ENCODE measurements around the gene FBXO33. TPM values are rescaled to one million over a fixed set of nuclear protein-coding genes. Genes with fewer than 3 reads are reported as not detected.
A peak's percentile ranks its signal among the peaks of the same experiment; 100 is the strongest.

Gene FBXO33
- total RNA-seq, 1 donor from 2014 or later = 12.0 TPM

DNA sequence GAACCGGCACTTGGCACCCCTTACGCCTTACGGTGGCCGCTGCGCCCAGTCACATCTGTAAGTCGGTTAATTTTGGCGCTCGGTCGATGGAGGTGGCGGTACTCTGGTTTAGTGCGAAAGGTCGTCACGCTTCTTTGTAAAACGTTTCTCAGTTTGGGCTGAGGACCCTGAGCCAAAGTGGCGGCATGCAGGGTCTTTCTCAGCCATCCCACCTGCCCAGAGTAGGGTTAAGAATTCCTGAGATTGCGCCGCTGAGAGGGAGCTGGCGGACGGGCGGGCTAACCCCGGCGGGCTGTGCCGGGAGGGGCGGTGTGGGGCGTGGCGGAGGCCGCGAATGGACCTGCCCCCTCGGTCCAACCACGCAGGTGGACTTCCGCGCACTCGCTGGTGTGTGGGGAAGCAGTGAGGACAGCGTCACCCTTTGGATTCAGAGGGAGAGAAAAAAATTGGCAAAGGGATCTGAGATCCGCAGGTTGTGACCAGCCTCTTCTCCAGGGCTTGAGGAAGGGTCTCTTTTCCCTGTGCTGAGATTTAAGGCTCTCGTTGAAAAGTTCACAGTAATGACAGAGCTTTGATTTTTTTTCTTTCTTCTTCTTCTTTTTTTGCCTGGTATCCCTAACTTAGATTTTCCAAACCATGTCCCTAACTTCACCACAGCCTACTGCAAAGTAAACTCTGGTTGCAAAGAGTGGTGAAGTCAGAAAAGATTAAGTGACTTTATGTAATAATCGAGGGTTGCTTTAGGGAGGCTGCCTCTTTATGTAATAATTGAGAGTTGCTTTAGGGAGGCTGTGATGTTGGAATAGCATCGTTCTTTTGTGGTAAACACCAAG lies 602 bp upstream of the FBXO33 start:
- DNase-seq (ENCODE audit: low spot score) (peak; percentile 93), ATAC-seq (peak; percentile 92)
- intact Hi-C loops (cut with DNase I) = no loop called here

GRCh38 chr14:39431416-39432178 lies 636 bp downstream of the FBXO33 start:
- ATAC-seq = no peak
- DNase-seq (ENCODE audit: low spot score) = peak; percentile 73
- intact Hi-C loops (cut with DNase I) = no loop called here

DNA sequence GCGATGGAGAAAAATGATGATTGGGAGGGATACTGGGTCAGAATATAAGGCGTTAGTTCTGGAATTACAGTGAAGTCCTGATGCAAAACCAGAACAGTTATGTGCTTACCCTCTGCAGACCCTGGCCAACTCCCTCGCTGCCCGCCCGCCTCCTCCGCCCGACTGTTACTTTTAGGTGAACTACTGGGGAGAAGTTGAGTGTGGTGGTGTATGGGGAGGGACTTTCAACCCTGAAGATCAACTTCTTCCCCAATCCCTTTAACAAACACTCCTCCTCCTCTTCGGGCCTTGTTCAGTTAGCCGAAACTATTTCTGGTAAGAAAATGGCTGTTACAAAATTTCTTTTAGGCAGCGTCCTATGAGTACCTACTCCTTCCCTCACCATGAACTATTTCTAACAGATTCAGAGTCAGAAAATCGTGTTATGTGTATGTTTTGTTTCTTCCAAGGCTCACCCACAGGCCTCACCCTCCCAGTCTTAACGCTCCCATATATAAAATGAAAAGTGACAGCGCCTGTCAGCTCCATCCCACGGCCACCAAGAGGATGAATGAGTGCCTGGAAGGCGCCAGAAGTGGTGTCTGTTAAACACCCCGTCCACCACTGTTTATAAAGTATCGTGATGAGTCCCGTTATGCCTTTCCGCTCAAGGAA lies 1.3 kb downstream of the FBXO33 start:
- intact Hi-C loops (cut with DNase I) = no loop called here
- no peak for ATAC-seq
- no peak for DNase-seq (ENCODE audit: low spot score)

DNA sequence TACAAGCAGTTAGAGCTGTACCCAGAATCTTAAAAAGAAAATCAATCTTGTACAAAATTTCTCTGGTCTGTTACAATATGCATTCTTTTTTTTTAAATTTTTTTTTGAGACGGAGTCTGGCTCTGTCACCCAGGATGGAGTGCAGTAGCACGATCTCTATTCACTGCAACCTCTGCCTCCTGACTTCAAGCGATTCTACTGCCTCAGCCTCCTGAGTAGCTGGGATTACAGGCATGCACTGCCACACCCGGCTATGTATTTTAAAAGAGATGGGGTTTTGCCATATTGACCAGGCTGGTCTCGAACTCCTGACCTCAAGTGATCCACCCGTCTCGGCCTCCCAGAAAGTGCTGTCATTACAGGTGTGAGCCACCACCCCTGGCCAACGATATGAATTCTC lies 4.1 kb downstream of the FBXO33 start:
- ATAC-seq (no peak), DNase-seq (ENCODE audit: low spot score) (no peak)
- intact Hi-C loops (cut with DNase I) = no loop called here

GRCh38 chr14:39426605-39427004 lies 5.6 kb downstream of the FBXO33 start:
- intact Hi-C loops (cut with DNase I) = no loop called here
- peak; percentile 44 for ATAC-seq
- DNase-seq (ENCODE audit: low spot score) = no peak

- DNase-seq (ENCODE audit: low spot score) (no peak), ATAC-seq (no peak)
- intact Hi-C loops (cut with DNase I) = no loop called here
Measured at GRCh38 chr14:39425947-39426346, 6.3 kb downstream of the FBXO33 start.

DNA sequence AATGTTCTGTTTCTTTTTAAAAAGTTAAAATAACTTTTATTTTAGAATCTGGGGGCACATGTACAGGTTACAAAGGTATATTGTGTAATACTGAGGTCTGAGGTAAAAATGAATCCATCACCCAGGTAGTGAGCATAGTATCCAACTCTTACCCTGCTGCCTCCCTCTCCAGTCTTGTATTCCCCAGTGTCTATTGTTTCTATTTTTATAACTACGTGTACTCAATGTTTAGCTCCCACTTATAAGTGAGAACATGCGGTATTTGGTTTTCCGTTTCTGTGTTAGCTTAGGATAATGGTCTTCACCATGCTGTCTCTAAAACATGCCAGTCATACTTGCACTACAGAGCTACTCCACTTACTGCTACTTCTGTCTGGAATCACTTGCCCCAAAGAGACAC lies 8.4 kb downstream of the FBXO33 start:
- intact Hi-C loops (cut with DNase I) = no loop called here
- ATAC-seq (no peak), DNase-seq (ENCODE audit: low spot score) (no peak)

DNA sequence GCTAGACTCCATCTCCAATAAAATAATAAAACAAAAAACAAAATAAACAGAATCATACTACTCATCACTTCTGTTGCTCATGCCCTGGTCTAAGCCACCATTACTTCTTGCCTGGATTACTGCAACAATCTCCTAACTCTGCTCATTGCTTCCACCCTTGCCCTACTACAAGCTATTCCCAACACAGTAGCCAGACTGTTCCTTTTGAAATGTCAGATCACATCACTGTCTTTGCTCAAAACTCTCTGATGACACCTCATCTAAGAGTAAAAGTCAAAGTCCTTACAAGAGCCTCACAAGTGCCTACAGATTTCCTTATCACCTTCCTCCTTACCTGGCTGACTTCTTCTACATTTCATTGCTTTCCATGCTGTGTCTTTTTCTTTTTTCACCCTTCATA lies 10.0 kb downstream of the FBXO33 start:
- DNase-seq (ENCODE audit: low spot score) = no peak
- intact Hi-C loops (cut with DNase I) = no loop called here
- ATAC-seq = no peak

DNA sequence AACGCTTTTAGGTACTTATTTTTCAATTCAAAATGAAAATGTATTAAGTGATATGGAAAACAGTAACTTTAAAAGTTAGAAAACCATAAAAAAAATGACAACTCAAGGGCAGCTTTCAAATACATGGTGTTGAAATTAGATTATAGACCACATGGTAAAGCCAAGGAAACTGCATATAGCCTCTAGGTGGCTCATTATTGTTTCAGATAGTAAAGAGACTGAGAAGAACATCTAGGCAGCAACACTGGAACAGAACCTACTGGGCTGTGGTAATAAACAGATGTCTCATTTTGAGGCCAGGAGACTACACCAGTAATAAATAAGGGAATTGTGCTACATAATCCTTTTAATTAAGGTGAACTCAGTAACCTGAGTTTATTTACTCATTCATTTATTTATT lies 13.0 kb downstream of the FBXO33 start:
- intact Hi-C loops (cut with DNase I) = no loop called here
- DNase-seq (ENCODE audit: low spot score) (no peak), ATAC-seq (no peak)

GRCh38 chr14:39417014-39417413 lies 15.2 kb downstream of the FBXO33 start:
- intact Hi-C loops (cut with DNase I) = no loop called here
- no peak for ATAC-seq
- no peak for DNase-seq (ENCODE audit: low spot score)

GRCh38 chr14:39416072-39416471 lies 16.2 kb downstream of the FBXO33 start:
- no peak for DNase-seq (ENCODE audit: low spot score)
- intact Hi-C loops (cut with DNase I) = no loop called here
- ATAC-seq = no peak

DNA sequence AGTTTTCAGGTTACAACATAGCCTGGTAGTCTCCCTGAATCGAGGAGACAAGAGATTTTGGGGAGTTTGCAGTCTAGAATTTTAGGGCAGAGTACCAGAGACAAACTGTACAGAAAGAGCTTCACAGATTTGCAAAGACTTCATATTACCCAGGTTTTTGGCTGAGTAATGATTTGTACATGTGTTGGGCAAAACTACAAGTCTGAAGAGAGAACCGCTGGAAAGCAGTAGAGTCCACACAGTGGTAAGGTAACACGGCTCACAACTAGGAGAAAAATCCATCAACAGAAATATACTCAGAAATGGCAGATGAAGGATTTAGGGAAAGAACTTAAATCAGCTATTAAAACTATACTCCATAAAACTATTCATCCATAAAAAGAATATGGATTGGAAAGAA lies 25.7 kb downstream of the FBXO33 start:
- intact Hi-C loops (cut with DNase I) = no loop called here
- ATAC-seq (no peak), DNase-seq (ENCODE audit: low spot score) (no peak)

DNA sequence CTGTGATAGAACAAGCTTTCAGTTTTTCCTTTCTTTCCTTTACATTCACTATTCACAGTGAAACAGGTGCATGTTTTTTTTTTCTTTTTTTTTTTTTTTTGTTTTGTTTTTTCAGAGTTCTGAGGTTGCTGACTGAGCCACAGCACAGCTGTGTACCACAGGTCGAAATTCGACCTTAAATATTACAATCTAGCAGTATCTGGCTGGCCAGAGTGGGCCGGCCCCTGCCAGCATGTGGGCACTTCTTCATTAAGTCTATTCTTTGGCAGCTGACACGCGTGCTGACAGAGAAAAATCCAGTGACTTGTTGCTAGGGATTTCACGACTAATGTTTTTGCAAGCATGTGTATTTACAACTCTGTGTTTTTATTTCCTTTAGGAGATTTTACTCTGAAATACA lies 33.9 kb downstream of the FBXO33 start:
- no peak for DNase-seq (ENCODE audit: low spot score)
- intact Hi-C loops (cut with DNase I) = no loop called here
- no peak for ATAC-seq

GRCh38 chr14:39396448-39396847 lies 35.8 kb downstream of the FBXO33 start:
- DNase-seq (ENCODE audit: low spot score) (no peak), ATAC-seq (no peak)
- intact Hi-C loops (cut with DNase I) = no loop called here

- ATAC-seq (no peak), DNase-seq (ENCODE audit: low spot score) (no peak)
- intact Hi-C loops (cut with DNase I) = no loop called here
Measured at GRCh38 chr14:39395555-39396254, 36.5 kb downstream of the FBXO33 start.

DNA sequence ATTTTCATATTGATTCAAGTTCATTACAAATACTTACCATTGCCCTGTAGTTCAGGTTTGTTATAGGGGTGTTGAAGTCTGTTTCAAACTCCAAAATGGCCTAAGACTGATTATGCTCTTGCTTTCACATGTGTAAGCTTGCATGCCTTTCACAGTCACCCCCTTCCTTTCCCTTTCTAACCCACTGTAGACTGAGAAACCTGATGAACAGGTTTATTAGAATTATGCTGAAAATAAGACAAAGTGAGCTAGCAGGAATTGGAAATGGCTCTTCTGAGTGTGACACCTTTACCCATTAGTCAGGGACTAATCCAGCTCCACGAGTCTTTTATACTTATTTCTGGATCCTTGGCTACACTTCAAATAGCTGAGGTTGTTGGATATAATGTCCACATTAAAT lies 38.9 kb downstream of the FBXO33 start:
- DNase-seq (ENCODE audit: low spot score) = no peak
- ATAC-seq = no peak
- intact Hi-C loops (cut with DNase I) = no loop called here

DNA sequence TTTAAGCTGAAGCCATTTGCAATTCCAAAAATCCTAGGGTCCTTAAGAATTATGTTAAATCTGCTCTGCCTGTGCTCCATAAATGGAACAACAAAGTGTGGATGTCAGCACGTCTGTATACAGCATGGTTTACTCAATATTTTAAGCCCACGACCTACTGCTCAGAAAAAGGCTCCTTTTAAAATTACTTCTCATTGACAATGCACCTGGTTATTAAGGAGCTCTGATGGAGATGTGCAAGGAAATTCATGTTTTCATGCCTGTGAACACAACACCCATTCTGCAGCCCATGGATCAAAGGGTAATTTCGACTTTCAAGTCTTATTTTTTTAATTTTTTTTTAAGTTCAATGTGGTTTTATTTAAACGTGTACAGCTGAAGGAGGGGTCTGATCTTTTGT lies 48.1 kb downstream of the FBXO33 start:
- DNase-seq (ENCODE audit: low spot score) (no peak), ATAC-seq (no peak)
- intact Hi-C loops (cut with DNase I) = no loop called here

GRCh38 chr14:39383741-39384140 lies 48.5 kb downstream of the FBXO33 start:
- intact Hi-C loops (cut with DNase I) = no loop called here
- DNase-seq (ENCODE audit: low spot score) = no peak
- no peak for ATAC-seq

- DNase-seq (ENCODE audit: low spot score) = no peak
- no peak for ATAC-seq
- intact Hi-C loops (cut with DNase I) = no loop called here
Measured at GRCh38 chr14:39383026-39383660, 49.1 kb downstream of the FBXO33 start.
